Astrocyte of the cerebellum (primary cell): Measurements from ENCODE around the gene TFEB.

Experiments used
- DNase-seq: peaks from one replicate; pipeline ENCODE4 v3.0.0-alpha.2; 2011; ENCODE audit warnings: low read depth
- H3K4me3 ChIP-seq: 2 replicates; pipeline ENCODE4 v1.5.1; 2011; ENCODE audit warnings: mild to moderate bottlenecking, low read depth, low read length, moderate library complexity
- in situ Hi-C: cut with HindIII; loops from 2 replicates; pipeline ENCODE4 v1.10.0; 2017; ENCODE audit warnings: low sequenced_read_pairs
- TF ChIP-seq, protein P1 (sequence below): IDR thresholded peaks from 2 replicates; pipeline ENCODE4 v1.5.1; 2012; ENCODE audit warnings: low read length, low read depth, moderate library complexity, mild to moderate bottlenecking; ENCODE audit errors: missing control alignments

Gene TFEB

DNA sequence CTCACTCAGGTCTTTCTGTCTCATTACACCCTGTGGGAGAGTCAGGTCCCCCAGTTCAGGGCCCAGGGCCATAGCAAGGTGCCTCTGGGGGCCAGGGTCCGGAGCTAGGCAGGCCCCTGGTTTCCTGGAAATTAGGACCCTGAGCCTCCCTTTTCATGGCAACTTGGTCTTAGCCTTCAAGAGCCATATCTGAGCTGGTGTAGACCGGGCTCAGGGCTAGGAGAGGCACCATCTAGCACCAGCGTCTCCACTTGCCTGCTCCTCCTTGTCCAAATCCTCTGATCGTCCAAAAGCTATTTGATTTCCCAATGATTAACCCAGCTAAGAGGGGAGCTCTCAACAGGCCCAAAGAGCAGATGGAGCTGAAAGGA is 91.5 kb downstream of the TFEB start:
- no peak for DNase-seq
- peak overlapping the region; percentile 8 for H3K4me3 ChIP-seq
- in situ Hi-C loops, result no loop called here

GRCh38 chr6:41642960-41643898 is 92.2 kb downstream of the TFEB start:
- H3K4me3 ChIP-seq, result no peak overlapping the region
- in situ Hi-C loops, result no loop called here
- no peak for DNase-seq
- TF ChIP-seq, protein P1, sequence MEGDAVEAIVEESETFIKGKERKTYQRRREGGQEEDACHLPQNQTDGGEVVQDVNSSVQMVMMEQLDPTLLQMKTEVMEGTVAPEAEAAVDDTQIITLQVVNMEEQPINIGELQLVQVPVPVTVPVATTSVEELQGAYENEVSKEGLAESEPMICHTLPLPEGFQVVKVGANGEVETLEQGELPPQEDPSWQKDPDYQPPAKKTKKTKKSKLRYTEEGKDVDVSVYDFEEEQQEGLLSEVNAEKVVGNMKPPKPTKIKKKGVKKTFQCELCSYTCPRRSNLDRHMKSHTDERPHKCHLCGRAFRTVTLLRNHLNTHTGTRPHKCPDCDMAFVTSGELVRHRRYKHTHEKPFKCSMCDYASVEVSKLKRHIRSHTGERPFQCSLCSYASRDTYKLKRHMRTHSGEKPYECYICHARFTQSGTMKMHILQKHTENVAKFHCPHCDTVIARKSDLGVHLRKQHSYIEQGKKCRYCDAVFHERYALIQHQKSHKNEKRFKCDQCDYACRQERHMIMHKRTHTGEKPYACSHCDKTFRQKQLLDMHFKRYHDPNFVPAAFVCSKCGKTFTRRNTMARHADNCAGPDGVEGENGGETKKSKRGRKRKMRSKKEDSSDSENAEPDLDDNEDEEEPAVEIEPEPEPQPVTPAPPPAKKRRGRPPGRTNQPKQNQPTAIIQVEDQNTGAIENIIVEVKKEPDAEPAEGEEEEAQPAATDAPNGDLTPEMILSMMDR, result no peak

More for the DNA sequence above, 91.5 kb downstream of the TFEB start:
- TF ChIP-seq, protein P1, result no peak

- in situ Hi-C loops, result no loop called here
- no peak overlapping the region for H3K4me3 ChIP-seq
- DNase-seq, result no peak
- TF ChIP-seq, protein P1, result no peak
These were observed 93.1 kb downstream of the TFEB start for GRCh38 chr6:41642090-41642959.

- in situ Hi-C loops, result no loop called here
- DNase-seq, result no peak
- H3K4me3 ChIP-seq, result peak overlapping the region; percentile 70
- TF ChIP-seq, protein P1, result no peak
These were observed 94.0 kb downstream of the TFEB start for GRCh38 chr6:41641352-41641925.

- TF ChIP-seq, protein P1, result no peak
- peak overlapping the region; percentile 70 for H3K4me3 ChIP-seq
- peak; percentile 84 for DNase-seq
- in situ Hi-C loops, result no loop called here
These were observed 95.0 kb downstream of the TFEB start for GRCh38 chr6:41640426-41640825.

- H3K4me3 ChIP-seq, result peak overlapping the region; percentile 70
- peak; percentile 48 for DNase-seq
- TF ChIP-seq, protein P1, result no peak
- in situ Hi-C loops, result no loop called here
These were observed 95.5 kb downstream of the TFEB start for GRCh38 chr6:41639809-41640371.
